Measurements from ENCODE around the gene CDK1.

DNA sequence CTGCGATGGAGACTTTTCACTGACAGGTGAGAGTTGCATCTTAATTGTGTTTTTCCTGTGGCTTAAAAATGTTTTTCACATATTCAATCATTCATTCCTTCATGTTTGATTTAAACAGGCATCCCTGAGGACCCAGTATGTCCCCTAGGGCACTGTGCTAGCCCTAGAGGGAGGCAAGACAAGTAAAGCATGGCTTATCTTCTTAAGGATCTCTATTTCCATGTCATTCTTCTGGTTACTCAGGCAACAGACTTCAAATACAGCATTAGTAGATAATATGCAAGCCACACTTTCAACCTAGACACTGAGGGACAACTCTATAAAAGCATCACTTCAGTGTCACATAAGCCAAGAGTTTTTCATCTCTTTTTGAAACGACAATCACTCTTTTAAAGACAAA is 29.2 kb downstream of the CDK1 start:
- no peak for TF ChIP-seq POLR2A (IDR thresholded peaks at IDR 0.05)
- TF ChIP-seq CTCF (IDR thresholded peaks at IDR 0.05), result no peak
- no peak for TF ChIP-seq EP300 (IDR thresholded peaks at IDR 0.05)
- TF ChIP-seq POLR2AphosphoS5 (IDR thresholded peaks at IDR 0.05), result no peak

Measured in sigmoid colon (tissue), 4 donors.